GM19035 (cell line): ENCODE measurements around the gene SFMBT1.

Source experiments
- ATAC-seq: cut with Tn5 transposase; IDR thresholded peaks from one replicate; pipeline ENCODE4 v1.9.1; 2021; ENCODE audit not compliant: unreplicated experiment

SFMBT1 gene

DNA sequence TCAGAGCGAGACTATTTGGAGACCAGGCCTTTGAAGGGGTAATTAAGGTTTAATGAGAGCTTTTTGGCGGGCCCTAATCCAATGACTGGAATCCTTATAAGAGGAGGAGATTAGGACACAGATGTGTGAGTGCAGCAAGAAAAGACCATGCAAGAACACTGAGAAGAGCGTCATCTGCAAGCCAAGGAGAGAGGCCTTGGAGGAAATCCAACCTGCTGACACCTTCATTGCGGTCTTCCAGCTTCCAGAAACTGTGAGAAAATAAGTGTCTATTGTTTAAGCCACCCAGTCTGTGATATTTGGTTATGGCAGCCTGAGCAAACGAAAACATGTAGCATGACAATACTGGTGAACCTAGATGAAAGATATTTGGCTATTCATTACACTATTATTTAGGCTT is 188.0 kb downstream of the SFMBT1 start:
- no peak for ATAC-seq

DNA sequence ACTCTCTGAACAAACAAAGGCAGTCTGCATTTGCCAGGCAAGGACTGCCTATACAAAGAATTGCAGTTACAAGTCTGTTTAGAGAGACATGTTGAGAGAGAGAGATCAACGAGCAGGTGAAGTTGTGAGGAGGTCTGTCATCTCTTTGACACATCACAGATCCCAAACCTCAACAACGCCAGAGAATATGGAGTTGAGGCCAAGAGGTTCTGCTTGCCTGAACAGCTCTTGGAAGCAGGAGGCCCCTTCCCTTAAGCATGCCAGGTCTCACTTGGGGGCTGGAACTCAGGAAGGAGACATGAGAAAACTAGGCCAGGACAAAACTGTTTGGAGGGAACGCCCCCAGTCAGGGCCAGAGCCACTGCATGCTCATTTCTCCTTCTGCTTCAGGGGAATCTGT is 188.7 kb downstream of the SFMBT1 start:
- ATAC-seq = no peak

DNA sequence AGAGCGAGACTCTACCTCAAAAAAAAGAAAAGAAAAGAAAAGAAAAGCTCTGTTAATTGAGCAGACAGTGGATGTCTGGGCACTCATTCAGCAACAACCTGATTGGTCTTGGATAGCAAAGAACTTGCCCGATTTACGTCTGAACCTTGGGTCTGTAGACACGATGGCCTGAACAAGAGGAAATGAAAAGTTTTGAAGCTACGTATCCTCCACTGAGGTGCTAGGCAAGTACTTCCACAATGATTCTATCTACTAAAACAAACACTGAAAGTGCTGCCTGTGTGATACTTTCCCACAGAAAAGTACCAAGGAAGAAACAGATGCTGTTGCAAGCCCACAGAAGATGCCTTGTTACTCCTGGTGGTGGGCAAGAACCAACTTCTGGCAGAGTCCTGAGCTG is 189.2 kb downstream of the SFMBT1 start:
- no peak for ATAC-seq

DNA sequence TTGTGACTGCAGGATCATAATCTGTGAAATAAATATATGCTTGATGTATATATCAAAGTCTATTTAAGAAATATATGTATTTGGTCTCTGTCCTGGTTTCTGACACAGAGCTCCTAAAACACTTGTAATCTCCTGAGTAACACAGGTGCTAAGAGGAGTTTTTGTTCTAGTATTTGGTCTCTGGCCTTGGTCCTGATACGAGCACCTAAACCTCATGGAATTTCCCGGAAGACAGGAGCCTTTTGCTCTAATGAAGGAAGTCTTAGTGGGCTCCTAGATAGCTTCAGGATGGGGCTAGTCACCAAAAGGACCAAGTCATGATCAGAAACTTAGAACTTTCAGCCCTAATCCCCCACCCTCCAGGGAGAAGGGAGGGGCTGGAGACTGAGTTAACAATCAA is 191.9 kb downstream of the SFMBT1 start:
- no peak for ATAC-seq
